HG03175 (cell line): ENCODE measurements around the gene FN3K.

Experiments
- ATAC-seq: cut with Tn5 transposase; IDR thresholded peaks from one replicate; pipeline ENCODE4 v1.9.1; 2021; ENCODE audit warnings: mild to moderate bottlenecking, moderate library complexity; ENCODE audit not compliant: unreplicated experiment

Gene FN3K

DNA sequence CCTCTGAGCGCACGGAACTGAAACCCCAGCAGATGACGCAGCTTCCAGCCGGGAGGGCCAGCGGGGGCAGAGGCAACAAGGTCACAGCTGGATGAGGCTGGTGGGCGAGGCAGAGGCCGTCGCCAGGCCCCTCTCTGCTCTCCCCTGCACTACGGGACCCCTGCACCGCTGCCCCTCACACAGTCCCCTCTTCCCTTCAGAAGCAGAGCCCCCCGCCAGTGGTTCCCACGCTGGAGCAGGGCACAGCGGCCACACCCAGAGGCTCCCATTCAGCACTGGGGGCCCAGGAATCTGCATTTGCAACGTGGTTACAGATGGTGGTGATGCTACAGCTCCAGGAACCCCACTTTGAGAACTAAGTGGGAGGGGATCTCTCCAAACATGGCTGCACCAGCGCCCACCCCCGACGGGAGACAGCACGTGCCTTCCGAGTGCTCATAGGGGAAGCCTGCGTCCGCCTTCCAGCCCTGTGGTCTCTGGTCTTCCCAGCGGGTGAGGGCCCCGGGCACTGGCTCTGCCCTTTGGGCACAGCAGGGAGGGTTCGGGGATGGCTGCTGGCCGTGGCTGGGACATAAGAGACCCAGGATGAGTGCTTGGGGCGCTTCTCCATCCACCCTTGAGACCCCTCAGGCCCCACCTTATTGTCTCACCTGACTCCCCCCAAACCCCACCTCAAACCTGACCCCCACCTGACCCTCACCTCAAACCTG lies 32.2 kb upstream of the FN3K start:
- no peak for ATAC-seq

DNA sequence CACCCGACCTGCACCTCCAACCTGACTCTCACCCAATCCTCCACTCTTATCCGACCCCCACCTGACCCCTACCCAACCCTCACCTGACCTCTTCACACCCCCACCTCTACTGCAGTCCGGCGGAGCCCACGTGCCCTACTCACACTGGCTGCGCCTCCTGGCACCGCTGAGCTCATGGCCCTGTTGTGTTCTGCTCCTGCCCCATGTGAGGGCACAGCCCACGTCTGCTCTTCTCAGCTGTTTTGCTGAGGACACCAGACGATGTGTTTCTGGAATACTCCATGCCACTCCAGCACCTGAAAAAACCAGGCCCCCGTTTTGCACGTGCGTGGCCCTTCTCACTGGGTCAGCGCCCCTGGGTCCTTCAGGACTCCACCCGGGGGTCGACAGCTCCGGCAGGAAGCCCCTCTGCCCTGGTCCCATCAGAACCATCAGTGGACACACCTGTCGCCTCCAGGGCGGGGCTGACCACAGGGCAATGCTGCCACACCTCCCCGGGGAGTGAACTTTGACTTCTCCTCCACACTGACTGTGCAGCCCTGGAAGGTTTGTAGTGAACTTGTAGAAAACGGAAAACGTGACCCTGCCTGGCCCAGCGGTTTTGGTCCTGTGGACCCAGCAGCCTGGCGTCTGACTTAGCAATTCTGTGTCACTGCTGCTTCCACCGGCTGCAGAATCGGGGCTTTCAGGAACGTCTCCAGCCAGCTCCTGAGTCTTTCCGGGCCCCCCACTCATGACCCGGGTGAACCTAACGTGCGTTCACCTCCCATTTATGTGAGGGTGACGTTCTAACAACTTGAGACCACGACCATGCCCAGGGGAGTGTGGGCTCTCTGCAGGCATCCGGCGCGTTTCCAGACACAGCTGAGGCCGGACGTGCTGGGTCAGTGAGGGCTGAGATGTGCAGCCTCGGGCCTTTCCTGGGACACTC lies 31.2 kb upstream of the FN3K start:
- no peak for ATAC-seq

DNA sequence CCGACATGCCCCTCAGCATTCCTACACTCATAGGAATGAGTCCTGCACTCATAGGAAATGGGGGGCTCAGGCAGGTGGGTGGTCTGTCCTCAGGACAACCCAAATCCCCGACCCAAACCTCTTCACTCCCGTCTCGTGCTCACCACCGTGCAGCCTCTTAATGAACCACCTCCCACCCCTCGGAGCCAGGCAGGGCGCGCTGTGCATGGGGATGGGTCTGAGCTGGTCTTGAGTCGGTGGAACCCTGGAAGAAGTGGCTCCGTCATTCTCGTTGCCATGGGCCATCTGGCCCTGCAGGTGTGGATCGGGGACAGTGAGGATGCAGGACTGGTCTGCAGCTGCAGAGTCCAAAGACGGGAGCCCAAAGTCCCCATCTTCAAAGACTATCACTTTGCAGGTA lies 30.5 kb upstream of the FN3K start:
- no peak for ATAC-seq

DNA sequence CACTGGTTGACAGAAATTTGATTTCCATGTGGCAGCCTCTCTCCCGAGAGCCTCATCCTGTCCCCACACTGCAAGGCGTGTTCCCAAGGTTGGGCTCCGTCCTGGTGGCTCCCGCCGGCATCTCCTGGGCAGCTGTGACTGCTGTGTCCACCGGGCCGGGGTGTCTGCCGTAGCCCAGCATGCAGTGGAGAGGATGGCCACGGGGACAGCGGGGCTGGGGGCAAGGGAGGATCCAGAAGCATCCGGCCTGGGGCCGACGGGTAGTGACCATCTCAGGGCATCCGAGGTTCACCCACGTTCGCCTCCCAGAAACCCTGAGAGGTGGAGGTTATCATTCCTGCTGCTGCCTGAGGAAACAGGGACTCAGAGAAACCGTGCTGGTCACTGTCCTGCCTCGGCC lies 29.7 kb upstream of the FN3K start:
- ATAC-seq: no peak

DNA sequence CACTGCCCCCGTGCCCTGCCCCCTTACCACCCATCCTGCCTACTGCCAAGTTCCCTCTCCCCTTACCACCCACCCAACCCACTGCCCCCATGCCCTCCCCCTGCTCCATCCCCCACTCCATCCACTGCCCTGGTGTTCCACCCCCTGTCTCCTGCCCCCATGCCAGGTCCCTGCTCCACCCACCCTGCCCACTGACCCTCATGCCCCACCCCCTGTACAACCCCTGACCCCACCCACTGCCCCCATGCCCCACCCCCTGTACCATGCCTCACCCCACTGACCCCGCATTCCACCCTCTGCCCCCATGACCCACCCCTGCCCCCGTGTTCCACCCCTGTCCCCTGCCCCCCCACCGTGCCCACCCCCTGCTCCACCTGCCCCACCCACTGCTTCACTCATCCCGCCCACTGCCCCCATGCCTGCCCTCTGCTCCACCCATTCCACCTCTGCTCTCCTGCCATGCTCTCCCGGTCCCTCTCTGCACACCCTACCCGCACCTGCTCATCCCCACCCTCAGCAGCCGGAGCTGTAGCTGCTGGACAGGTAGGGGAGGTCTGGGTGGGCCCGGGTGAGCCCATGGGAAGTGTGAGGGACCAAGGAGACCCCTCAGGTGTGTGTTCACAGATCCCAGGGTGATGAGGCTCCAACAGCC lies 26.3 kb upstream of the FN3K start:
- ATAC-seq: no peak

DNA sequence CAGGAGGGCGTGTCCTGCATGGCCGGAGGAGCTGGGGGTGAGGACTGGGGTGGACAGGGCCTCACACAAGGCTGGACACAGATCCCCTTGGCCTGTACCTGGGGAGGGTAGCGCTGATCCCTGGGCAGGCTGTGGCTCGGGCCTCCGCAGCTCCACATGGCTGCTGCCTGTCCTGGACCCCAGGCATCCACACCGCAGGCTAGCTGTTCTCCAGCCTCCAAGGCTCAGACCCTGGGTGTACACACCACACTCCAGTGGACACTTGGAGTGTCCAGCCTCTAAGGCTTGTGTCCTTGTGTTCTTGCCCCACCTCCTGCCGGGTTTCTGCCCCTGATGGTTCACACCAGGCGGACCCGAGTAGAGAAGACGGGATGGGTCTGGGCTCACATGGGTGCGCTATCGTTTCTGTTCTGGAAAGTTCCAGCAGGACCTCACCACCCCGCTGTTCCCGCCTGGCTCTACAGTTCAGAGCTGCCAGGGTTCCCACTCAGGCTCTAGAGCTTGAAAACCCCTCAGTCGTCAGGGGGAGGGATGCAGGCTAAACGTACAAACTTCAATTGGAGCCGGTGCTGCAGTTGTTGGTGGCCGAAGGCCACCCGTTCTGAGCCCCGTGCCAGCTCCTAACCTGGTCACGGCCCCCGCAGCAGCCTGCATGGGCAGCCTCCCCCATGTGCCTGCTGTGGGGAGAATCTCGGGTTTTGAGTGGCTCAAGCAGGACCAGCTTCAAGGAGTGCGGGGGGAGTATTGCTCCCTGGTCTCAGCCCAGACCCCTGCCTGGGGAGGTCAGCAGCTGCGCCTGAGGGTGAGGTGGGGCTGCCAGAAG lies 25.5 kb upstream of the FN3K start:
- ATAC-seq: no peak

DNA sequence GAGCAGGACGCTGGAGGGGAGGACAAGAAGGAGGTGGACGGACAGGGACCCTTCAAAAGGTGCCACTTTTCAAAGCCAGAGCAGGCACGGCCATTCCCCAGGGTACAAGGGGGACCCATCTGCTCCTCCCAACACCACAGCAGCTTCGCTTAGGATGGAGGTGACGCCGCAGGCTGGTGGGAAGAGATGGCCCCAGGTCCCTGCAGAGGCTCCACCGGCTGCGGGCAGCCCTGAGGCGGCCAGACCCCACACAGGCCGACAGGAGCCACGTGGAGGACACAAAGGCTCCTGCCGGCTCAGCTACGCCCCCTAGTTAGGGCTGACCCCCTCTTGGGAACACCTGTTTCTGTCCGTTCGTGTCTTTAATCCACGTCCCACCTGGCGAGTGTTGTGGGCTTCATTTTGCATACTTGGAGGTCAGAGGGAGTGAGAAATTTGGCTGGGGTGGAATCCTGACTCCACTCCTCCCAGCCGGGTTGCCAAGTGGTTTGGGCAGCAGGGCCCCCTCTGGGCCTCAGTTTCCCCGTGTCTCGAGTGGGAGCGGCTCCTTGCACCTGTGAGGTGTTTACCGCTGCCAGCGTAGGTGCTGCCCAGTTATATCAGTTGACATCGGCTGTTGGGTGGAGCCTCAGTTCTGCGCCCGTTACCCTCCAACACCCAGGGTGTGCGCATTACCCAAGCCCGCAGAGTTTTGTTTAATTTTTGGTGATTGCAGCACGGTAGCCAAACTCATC lies 24.7 kb upstream of the FN3K start:
- ATAC-seq: no peak

DNA sequence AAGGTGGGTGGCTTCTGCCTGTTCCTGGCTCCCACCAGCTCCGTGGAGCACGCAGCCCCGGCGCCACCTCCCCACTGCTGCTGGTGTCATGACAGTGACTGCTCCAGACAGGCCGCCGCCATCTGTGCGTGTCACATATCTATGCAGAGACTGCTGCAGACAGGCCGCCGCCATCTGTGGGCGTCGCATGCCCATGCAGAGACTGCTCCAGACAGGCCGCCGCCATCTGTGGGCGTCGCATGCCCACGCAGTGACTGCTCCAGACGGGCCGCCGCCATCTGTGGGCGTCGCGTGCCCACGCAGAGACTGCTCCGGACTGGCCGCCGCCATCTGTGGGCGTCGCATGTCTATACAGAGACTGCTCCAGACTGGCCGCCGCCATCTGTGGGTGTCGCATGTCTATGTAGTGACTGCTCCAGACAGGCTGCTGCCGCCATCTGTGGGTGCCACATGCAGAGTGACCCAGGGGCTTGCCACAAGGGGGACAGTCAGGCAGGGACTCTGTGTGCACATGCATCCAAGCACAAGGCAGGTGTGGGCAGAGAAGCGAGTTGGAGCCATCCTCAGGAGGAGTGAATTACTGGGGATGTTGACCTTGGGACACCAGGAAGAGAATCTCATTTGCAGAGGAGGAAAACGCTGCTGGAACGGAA lies 22.2 kb upstream of the FN3K start:
- ATAC-seq: no peak

DNA sequence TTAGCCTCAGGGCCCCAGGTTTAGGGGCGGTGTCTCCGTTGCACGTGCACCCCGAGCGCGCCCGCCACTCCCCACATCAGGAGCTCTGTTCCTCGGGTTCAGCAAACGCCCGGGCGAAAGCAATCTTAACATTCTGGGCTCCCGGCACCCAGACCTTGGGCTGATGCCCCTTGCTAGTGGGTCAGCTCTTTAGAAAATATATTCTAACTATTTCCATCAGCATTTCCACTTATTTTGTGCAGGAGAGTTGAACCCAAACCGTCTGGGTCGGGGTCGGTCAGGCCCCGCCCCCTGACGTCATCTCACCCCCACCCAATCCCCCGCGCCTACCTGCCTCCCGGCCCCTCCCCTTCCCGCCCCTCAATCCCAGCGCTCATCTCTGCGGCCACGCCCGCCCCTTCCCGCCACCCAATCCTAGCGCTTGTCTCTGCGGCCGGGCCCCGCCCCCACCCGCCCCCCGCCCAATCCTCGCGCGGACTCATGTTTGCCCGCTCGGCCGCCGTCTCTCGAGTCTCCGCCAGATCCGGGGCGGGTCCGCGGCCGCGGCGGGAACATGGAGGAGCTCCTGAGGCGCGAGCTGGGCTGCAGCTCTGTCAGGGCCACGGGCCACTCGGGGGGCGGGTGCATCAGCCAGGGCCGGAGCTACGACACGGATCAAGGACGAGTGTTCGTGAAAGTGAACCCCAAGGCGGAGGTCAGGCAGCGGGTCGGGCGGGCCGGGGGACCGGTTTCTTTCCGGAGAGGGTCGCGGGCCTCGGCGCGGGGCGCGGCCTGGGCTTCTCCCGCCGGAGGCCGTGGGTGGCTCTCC lies 19.0 kb upstream of the FN3K start, which contains the start of gene FN3KRP:
Gene FN3KRP (plus strand): TSS at position 504 of the 808 bp plus-strand sequence. CDS start 50 bp downstream, at position 554.
- ATAC-seq: peak; percentile 76

DNA sequence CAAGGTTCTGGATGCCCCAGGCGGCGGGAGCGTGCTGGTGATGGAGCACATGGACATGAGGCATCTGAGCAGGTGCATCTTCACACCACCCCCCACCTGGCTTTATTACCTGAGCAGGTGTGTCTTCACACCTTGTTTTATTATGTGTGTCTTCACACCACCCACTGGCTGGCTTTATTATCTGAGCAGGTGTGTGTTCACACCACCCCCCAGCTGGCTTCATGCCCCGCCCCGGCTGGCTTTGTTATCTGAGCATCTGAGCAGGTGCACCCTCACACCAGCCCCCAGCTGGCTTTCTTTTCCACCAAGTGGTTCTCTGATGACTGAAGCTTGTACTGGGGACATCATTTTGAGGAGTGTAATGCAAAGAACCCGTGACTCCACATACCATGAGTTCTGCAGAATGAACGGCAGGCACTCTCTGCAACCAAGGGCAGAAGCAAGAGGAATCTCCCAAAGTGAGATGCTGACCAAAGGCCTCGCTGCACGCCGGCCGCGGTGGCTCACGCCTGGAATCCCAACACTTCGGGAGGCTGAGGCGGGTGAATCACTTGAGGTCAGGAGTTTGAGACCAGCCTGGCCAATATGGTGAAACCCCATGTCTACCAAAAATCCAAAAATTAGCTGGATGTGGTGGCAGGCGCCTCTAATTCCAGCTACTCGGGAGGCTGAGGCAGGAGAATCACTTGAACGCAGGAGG lies 16.3 kb upstream of the FN3K start:
- no peak for ATAC-seq

DNA sequence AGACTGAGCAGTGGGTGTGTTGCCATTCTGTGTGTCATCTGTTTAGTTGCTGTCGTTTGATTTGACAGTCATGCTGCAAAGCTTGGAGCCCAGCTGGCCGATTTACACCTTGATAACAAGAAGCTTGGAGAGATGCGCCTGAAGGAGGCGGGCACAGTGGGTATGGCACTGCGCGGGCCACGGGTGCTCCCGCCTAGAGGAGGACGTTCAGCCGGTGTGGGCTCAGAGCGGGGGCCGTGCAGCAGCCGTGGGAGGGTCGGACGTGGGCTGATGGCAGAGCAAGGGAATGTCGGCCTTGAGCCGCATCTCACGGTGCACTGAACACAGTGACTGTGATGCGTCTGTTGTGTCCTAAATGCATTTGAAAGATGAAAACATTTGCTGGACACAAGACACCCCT lies 15.2 kb upstream of the FN3K start:
- ATAC-seq: no peak

DNA sequence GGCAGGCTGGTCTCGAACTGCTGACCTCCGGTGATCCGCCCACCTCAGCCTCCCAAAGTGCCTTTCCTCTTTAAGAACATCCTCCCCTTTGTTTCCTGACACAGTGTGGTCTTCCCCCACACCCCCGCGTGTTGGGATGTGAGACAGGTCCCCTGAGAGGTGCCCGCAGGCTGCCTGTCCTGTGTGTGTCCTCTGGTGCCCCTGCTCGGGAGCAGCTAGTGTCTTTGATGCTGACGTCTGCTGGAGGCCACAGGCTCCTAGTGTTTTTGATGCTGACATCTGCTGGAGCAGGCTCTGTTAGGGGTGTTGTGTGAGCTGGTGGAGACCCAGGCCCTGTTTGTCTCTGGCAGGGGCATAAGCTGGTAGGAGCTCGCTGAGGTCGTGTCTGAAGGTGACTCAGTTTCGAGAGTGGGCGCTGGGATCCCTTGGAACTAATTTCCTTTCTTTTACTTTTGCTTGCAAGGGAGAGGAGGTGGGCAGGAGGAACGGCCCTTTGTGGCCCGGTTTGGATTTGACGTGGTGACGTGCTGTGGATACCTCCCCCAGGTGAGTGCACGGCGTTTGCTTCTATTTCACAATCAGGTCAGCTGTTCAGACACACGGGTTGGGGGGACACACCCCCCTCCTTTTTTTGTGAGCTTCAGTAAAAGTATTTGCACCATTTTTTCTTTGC lies 12.9 kb upstream of the FN3K start:
- no peak for ATAC-seq

DNA sequence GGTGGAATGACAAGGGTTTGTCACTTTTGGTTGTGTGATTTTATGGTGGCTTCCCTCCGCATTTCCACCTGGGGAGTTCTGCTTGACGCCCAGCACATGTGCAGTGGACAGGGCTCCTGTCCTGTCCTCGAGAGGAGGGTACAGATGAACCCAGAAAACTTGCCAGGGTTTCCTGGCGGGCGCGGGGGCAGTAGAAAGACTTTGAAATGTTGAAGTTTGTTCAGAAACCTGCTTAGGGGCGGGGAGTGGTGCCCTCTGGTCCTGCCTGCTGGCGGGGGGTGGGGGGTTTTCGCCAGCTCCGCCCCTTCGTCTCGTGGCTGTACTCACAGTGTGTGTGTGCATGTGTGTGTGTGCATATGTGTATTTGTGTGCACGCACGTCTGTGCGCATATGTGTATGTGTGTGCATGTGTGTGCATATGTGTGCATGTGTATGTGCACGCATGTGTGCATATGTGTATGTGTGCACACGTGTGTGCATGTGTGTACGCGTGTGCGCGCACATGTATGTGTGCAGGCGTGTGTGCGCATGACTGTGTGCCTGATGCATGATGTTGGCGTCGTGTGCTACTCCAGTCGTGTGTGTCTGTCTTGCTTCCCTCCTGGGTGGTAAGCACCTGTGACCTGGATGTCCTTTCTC lies 12.1 kb upstream of the FN3K start:
- no peak for ATAC-seq

DNA sequence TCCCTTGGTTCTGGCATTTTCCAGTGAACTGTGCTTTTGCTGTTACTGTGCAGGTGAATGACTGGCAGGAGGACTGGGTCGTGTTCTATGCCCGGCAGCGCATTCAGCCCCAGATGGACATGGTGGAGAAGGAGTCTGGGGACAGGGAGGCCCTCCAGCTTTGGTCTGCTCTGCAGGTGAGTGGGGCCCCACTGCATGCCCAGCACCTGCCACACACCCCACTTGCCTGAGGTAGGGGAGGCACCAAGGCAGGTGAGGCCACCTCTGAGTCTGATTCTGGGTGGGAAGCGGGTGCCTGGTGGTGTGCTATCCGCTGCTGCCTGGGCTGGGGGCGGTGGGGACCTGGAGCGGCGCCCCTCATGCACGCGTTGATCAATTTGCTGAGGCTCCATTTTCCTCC lies 9.0 kb upstream of the FN3K start:
- no peak for ATAC-seq

DNA sequence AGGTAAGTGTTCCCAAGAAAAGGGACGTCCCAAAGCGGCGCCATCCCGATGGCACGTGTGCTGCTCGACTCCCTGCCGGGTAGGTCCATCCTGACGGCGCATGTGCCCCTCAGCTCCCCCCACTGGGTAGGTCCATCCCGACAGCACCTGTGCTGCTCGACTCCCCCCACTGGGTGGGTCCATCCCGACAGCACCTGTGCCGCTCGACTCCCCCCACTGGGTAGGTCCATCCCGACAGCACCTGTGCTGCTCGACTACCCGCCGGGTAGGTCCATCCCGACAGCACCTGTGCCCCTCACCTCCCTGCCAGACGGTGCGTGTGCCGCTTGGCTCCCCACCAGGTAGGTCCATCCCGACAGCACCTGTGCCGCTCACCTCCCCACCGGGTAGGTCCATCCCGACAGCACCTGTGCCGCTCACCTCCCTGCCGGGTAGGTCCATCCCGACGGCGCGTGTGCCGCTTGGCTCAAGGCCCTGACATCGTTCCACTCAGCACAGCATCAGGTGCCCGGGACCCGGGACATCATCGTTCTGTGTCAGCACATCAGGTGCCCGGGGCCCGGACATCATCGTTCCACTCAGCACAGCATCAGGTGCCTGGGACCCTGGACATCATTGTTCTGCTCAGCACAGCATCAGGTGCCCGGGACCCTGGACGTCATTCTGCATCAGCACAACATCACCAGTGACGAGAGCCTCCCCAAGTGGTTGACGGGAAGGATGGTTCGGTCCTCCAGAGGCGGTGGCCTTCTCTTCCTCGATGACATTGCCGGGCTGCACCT lies 5.7 kb upstream of the FN3K start:
- no peak for ATAC-seq

DNA sequence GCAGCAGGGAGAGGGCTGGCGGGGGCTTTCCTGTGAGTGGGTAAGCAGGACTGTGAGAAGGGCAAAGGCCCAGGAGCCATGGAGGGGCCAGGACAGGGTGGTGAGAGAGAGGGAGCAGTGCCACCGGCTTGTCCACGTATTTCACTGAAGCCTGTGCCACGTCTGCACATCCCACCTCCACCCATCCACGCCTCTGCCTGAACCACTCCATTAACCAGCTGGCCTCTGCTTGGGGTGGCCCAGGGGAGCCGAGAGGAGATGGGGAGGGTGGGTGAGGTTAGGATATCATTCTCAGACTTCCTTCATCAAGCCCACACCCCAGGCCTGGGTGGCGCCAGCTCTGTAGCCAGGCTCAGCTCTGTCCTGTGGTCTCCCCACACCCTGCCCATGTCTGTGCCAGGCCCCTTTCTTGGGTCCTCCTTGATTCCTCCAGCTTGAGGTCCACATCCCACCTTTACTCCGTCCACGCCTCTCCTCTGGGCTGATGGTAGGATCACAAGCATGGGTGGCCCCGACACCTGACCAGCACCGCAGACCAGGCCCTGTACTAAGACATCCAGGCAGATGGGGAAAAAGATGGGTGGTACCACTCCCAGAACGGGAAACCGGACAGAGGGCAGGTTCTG lies 3.2 kb upstream of the FN3K start:
- ATAC-seq: no peak
